Stimulated activated CD4-positive, alpha-beta T cell treated with anti-CD3 and anti-CD28 coated beads, Interleukin-2, amount 100 ng/mL, for 4 hours (primary cell): ENCODE data around the gene MRPL37.
"Not testable (repeated sequence)": the region's sequence is repeated elsewhere in the genome, so short reads cannot be mapped to it uniquely, and the experiment has no call there.

Source experiments
- DNase-seq: peaks from one replicate; pipeline ENCODE4 v3.0.0-alpha.2; 2020; ENCODE audit warnings: low read depth

Gene MRPL37

DNA sequence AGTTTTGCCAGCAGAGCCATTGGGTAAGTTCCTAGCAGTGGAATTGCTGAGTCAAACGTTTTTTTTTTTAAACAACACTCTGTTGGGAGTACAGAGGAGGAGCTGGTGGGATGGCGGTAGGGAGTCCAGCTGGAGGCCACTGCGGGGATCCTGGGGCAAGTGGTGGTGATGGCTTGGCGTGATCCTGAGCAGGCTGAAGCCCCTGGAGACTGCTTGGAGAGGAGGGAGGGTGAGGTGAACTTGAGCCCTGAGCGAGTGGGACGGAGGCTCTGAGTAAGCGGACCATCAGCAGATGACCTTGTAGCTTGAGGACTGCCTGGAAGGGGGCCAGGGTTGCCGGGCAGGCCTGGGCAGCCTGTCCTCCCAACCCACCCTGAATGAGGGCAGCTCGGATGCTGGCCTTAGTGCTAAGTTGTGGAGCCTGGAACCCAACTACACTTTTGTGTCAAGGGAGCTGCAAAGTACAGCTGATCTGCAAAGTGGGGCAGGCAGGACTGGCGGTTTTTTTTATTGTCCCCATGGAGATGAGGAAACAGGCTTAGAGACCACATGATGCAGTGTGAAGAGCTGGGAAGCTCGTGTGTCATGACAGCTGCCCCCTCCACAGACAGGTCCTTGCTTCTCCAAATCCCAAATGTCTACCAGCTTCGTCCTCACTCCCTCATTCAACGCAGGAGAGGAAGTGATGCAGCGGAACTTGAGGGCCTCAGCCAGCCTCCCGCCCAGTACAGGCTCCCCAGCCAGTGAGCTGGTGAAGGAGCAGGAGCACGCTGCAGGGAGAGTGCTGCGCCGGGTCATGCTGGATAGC, 20.2 kb downstream of the MRPL37 start:
- DNase-seq, result no peak

DNA sequence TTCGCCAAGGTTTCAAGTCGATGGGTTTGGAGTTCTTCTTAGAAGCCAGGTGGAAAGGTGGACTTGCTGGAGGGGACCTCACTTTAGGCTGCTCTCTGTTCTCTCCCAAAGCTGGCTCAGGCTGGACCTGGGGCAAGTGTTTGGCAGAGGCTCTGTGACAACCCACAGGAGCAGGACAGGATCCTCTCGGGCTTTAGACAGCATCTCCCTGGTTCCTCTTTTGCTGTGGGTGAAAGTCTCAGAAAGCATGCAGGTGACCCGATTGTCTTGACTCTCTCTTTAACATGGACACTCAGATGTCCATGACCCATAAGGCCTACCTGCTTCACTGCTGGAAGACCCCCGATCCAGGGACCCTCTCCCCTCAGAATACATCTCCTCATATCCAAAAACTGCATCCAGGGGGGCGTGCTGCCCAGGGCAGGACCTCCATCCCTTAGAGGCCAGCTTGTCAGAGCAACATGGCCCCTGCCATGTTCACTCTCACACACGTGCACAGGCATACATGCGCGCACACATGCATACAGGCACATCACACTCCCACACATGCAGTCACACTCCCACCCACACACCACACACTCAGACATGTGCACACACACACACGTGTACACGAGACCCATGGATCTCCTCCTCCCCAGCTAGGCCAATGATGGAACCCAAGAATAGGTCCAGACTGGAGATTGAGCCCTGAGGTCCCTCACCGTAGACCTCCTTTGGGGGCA, 21.3 kb downstream of the MRPL37 start:
- no peak for DNase-seq

DNA sequence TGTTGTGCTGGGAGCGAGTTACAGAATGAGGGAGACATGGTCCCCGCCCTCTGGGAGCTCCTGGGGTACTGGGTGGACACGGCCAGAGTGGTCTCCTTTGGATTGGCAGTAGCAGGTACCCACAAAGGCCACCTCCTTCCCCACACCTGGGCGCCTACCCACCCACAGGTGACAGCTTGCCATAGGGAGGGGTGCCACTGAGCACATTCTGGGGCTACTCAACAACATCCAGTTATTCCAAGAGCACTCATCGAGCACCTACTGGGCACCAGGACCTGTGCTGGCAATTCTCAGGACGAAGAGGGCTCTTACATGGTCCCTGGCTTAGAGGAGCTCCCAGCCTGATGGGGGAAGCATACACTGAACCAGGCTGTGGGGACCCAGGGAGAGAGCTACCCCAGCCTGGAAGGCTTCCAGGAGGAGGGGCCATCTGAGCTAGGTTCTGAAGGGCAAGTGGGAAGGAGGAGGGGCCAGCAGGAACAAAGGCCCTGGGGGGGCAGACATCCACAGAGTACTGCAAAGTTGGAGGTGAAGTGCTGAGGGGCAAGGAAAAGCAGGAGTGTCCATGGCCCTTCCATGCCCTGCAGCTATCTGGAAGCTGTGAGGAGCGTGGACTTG, 22.0 kb downstream of the MRPL37 start:
- DNase-seq, result no peak

DNA sequence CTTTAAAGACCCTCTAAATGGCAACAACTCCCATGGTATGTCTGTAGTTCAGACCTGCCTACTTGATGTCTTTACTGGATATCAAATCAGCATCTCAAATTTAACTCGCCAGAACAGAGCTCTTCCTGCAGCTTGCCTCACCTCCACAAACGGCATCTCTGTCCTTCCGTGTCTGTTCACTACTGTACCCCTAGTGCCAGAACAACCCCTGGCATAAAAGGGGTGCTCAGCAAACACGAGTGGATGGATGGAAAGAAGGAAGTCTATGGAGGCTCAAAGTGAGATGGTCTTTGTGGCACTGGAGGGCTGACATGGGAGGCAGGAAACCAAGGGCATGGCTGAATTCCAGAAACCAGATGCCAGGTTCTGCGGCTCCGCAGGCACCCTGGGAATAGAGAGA, 22.7 kb downstream of the MRPL37 start:
- no peak for DNase-seq

DNA sequence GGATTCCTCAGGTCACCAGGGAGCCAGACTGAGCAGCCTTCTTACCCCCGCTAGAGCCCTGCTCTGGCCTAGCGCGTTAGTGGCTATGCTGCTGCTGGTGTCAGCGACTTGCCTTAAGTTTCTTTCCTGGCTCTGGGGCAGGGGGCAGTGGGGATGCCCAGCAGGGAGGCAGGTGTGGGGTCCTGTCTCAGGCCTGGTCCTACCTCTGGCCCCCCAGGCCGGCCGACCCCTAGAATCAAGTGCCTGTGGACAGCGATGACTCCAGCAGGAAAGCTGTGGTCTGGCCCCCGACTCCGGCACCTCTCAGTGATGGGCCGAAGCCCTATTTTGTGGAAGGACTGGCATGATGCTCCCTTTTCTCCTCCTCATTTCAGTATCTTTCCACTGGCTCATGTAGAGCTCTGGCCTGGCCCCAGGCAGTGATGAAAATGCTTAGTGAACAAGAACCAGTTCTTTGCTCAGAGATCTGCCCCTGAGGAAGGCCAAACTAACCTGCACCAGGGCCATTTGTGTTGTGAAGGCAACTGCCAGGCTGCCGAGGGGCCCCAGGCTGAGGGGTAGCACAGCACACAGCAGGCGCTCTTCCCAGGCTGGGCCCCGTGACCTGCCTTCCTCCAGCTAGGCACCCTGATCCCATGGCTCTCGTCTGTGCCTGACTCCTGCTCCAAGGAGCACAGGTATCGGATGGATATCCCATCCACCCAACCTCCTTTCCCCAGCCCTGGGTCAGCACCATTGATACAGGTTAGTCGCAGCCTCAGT, 23.7 kb downstream of the MRPL37 start:
- DNase-seq, result no peak

DNA sequence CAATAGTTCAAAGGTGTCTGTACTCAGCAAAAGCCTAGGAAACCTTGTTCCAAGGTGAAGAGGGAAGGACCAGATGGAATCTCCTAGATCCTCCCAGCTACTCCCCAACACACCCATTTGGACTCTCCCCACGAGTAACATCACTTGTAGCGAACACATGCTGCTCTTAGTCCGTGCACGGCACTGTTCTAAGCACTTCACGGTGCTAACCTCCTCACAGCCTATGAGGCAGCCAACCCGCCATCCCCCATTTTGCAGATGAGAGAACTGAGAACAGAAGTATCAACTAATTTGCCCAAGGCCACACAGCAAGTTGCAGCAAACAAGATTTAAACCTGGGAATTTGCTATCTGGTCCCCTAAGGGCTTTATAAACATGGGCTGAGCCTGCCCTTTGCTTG, 24.3 kb downstream of the MRPL37 start:
- DNase-seq, result no peak

DNA sequence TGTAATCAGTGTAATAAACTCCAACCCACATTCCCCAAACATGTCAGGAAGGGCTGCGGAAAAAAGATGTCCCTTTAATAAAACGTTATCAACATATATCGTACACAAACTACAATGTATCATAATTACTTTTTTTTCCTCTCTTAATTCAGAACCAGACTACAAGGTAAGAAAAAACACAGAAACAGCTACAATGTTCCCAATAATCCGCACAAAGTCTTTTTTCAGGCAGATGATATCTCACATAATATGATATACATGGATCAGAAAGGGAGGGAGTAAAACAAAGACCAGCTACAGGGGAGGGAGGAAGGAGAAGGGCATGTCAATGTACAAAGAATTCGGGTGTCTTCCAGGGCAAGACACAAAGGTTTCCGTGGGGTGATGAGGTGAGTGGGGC, 25.4 kb downstream of the MRPL37 start:
- DNase-seq, result no peak

DNA sequence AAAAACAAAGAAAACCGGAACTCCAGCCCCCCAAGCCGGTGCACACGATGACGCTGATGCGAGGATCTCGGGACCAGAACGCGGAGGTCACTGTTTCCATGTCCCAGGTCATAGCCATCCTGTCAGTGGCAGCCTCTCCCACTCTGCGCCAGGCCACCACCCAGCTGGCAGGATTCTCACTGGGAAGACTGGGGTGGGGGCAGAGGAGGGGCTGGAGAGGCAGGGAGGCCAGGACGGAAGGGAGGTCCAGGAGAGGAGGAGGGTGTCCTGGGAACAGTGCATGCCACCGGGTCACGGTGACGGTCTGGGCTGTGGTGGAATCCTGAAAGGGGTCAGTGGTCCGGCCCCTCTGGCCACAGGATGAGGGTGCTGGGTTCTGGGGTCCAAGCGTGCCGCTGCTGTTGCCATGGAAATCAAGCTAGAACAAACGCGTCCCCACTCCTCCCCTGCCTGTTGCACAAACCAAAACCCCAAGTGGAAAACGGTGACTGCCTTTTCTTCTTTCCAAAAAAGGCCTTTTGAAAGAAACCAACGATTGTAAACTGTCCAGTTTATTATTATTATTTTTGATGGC, 26.1 kb downstream of the MRPL37 start:
- DNase-seq, result no peak

DNA sequence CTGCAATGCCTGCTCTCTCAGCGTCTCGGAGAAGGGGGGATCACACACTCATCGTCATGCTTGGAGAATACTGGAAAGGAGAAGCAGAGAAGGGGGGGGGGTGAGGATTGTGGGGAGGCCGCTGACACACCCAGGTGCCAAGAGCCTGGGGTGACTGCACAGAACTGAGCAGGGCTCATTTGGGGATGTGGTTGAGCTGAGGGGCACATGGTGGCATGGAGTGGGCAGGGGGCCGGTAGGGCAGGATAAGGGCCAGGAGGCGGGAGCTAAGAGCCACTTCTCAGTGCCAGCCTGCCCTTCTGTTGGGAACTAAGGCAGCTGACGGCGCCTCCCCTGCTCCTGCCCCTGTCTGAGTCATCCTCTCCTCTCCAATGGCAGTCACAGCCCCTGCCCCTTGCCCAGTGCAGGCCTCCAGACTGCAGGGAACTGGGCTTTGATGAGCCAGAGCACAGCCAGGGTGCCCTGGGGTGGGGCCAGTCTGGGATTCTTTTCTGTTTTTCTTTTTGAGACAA, 27.2 kb downstream of the MRPL37 start:
- DNase-seq, result no peak

DNA sequence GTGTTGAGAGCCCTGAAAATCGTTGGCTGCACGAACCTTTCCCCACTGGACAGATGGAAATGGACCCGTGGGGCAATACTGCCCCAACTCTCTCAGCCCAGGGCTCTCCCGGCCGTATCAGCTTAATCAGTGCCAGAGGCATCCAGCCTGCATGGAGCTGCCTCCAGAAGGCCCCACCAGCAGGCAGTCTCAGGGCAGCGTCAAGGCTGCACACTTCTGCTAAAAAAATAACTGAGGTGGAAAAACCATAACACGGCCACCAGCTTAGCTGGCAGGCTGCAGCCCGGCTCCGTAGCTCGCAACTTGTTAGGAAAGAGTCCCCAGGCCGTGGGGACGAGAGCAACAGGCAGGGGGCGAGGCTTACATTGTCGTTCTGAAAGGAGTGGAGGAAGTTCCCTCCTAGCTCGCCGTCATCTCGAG, 27.9 kb downstream of the MRPL37 start:
- no peak for DNase-seq

DNA sequence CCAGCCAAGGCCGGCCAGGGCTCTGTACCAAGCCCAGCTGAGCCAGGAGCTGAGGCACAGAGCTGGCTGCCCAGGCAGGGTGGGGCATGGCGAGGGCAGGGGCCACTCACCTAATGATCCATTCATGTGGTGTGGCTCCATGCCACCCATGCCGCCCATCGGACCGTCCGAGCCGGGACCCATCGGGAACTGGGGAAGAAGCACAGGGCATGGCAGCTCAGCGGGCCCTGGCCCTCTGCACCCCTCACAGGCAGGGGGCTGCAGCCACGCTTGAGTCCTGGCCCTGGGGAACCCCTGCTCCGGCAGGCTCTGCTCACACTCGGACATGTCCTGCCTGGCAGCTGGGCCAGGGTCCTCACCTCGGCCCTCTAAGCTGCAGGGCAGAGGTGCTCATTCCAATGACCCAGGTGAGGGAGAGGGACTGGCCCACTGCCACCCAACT, 28.7 kb downstream of the MRPL37 start:
- no peak for DNase-seq

DNA sequence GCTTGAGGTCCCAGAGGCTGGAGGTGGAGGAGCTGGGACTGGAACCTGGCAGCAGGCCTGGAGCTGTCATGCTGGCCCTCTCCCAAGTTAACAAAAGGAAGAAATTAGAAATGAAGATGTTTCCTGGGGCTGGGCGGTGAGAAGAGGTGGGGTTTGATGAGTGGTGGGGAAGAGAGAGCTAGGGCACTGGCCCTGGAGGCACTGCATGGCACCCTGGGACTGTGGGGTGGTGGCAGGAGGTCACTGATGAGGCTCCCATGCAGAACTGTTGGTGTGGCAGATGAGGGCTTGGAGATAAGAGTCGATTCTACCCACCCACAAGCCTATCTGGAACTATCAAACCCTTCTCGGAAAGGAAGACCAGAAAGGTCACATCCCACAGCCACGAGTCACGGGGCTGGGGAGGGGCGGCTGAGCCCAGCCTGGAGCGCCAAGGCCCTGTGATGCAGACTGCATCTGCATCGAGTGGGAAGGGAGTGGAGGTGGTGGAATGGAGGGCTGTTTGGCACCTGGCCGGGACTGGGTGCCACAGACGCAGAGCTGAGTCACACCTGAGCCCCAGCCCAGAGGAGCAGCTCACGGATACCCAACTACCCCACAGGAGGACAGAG, 29.4 kb downstream of the MRPL37 start:
- no peak for DNase-seq

DNA sequence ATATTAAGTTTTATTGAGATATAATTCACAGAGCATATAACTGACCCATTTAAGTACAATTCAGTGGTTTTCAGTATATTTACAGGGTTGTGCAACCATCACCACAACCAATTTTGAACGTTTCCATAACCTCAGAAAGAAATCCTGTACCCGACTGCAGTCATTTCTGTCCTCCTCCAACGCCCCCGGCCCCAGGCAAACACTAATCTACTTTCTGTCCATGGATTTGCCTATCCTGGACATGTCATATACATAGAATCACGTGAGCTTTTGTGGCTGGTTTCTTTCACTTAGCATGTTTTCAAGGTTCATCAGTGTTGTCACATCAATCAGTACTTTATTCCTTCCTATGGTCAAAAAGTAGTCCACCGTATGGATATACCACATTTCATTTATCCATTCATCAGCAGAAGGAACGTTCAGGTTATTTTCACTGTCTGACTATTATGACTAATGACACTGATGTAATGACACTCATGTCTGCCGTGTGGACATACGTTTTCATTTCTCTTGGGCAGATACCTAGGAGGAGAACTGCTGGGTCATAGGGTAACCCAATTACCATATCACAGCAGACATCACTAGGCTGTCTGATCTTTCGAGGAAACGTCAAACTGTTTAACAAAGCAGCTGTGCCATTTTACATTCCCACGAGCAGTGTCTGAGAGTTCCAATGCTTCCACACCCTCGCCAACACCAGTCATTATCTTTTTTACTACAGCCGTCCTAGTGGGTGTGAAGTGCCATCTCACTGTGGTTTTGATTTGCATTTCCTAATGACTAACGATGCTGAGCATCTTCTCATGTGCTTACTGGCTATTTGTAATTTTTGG, 30.8 kb downstream of the MRPL37 start:
- no peak for DNase-seq

DNA sequence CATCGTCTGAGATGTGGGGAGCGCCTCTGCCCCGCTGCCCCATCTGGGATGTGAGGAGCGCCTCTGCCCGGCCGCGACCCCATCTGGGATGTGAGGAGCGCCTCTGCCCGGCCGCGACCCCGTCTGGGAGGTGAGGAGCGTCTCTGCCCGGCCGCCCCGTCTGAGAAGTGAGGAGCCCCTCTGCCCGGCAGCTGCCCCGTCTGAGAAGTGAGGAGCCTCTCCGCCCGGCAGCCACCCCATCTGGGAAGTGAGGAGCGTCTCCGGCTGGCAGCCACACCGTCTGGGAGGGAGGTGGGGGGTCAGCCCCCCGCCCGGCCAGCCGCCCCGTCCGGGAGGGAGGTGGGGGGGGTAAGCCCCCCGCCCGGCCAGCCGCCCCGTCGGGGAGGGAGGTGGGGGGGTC, 33.2 kb downstream of the MRPL37 start:
- not testable (repeated sequence) for DNase-seq

DNA sequence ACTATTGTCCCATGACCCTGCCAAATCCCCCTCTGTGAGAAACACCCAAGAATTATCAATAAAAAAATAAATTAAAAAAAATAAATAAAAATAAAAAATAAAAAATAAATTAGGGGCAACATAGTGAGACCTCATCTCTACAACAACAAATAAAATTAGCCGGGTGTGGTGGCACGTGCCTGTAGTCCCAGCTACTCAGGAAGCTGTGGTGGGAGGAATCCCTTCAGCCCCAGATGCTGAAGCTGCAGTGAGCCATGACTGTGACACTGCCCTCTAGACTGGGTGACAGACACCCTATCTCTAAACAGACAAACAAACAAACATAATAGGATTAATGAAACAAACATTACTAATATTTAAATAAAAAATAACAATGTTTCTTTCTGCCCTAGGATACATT, 34.3 kb downstream of the MRPL37 start:
- no peak for DNase-seq

DNA sequence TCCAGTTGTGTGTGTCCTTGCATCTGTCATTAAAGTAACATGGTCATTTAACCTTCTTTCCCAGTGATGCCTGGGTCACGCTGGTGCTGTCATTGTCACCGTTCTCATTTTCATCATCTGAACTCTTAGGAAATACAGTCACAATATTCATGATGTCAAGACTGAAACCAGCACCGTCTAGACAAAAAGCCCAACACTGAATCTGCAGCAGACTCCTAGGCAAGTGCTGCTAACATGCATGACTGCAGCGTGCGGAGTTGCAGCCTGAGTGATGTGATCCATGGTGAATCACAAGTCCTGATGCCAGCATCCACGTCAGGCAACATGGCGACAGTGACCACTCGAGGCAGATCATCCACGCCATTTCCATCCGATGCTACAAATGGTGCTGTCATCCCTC, 37.6 kb downstream of the MRPL37 start:
- no peak for DNase-seq

DNA sequence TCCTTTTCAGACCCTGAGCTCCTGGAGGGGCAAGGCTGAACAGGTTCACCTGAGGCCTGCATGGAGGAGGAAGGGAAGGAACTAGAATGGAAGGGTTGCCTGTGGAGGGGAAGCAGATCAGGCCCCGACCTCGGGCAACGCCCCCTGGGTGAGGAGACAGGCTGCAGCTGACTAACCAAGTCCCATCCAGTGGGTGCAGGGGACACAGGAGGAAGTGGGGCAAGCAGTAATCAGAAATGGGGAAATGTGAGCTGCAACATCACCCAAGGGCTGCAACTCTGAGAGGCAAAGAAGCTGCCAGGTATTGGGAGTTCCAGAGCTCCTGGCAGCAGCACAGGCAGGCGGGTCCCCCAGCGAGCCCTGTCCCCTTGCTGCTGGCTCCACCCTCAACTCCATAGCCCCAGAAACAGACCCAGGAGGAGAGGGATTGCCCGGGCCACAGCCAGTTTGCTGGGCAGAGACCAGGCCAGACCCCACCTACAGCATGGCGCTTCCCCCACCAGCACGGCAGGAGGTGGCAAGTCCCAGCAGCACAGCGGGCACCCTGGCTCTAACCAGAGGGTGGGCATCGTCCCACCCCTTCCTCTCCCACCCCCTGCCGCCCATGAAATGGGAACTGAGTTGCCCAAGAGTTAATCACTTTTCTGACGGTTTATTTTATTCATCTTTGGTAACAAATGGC, 38.5 kb downstream of the MRPL37 start:
- DNase-seq, result no peak

DNA sequence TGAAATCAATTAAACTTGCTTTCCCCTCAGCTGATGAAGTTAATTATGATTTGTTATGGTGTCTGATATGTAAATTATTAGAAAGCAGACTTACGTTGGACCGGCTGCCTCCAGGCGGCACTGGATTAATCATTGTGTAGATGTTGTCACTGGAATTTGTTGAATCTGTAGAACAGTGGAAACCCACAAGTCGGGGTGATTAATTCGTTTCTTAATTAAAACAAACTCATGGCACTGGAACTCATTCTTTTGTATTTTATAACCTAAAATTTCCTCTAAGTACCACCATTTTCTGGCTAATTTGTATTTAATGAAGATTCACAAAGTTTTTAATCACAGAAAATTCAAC, 39.0 kb downstream of the MRPL37 start:
- DNase-seq, result no peak

DNA sequence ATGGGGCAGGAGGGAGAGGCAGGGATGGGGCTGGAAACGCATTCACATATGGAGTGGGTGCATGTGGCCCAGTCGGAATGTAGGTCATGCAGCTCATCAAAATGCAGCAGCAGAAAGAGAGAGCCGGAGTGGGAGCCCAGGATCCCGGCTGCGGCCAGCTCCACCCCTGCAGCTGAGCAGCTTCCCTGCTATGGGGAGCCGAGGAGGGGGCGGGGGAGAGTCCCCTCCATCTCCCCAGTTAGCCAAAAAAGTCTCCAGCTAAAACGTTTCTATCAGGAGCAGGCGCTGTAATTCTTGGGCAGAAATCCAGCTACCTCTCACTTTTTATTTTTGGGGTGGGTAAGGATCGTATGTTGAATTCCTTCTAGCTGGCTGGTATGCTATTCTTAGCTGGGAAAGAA, 39.7 kb downstream of the MRPL37 start:
- DNase-seq, result no peak

DNA sequence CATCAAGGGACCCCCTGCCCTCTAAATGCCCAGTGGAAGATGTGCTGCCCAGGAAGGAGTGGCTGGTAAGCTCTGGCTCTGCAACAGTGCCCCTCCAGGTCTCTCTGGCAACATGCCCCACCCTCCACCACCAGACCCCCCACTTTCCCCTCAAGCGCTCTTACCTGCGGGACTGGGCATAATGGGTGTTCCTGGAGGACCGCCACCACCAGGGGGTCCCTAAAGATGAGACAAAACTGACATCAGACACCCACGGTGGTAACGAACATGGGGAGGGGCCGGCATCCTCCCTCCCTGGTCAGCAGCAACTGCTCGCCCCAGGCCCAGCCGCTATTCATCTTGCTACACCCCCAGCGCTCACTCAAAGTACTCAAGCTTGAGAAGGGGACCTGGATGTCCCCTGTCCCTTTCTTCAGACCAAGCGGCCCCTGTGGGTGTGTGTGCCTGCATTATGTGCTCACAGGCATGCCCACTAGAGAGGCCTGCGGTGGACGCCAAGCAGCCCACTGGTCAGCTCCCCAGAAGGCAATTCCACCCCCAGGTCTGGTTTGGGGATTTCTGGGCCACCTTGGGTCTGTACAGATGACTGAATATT, 40.9 kb downstream of the MRPL37 start:
- DNase-seq, result no peak
